PFSK-1 (cell line): Measurements from ENCODE around the gene MBNL2.

Experiments
- FOXP2 ChIP-seq: optimal IDR thresholded peaks from 2 replicates; pipeline ENCODE3; 2011; ENCODE audit warnings: borderline replicate concordance, control low read depth, inconsistent platforms; ENCODE audit not compliant: insufficient read depth; ENCODE audit errors: extremely low read length, extremely low read depth
- POLR2AphosphoS5 ChIP-seq: IDR thresholded peaks from 2 replicates; pipeline ENCODE4 v1.6.1; 2012; ENCODE audit warnings: low read depth, mild to moderate bottlenecking, control low read depth, low read length, moderate library complexity
- SIN3A ChIP-seq: IDR thresholded peaks from 2 replicates; pipeline ENCODE4 v1.6.1; 2012; ENCODE audit warnings: mild to moderate bottlenecking, low read length, moderate library complexity, borderline replicate concordance; ENCODE audit not compliant: insufficient read depth
- TAF1 ChIP-seq: IDR thresholded peaks from 2 replicates; pipeline ENCODE4 v1.6.1; 2012; ENCODE audit warnings: low read length, control low read depth, borderline replicate concordance; ENCODE audit not compliant: insufficient read depth
- TF ChIP-seq, protein P1 (sequence below), 2 experiments: IDR thresholded peaks; 2 replicates each; pipeline versions ENCODE4 v1.6.1 to v1.8.0; 2011 to 2012; ENCODE audit warnings: low read depth in 2 of 2, low read length in 2 of 2, control low read depth in 1 of 2, inconsistent platforms in 1 of 2, mild to moderate bottlenecking in 1 of 2, moderate library complexity in 1 of 2; ENCODE audit not compliant: insufficient read depth in 1 of 2

- no peak for TF ChIP-seq SIN3A
- TF ChIP-seq, protein P1, sequence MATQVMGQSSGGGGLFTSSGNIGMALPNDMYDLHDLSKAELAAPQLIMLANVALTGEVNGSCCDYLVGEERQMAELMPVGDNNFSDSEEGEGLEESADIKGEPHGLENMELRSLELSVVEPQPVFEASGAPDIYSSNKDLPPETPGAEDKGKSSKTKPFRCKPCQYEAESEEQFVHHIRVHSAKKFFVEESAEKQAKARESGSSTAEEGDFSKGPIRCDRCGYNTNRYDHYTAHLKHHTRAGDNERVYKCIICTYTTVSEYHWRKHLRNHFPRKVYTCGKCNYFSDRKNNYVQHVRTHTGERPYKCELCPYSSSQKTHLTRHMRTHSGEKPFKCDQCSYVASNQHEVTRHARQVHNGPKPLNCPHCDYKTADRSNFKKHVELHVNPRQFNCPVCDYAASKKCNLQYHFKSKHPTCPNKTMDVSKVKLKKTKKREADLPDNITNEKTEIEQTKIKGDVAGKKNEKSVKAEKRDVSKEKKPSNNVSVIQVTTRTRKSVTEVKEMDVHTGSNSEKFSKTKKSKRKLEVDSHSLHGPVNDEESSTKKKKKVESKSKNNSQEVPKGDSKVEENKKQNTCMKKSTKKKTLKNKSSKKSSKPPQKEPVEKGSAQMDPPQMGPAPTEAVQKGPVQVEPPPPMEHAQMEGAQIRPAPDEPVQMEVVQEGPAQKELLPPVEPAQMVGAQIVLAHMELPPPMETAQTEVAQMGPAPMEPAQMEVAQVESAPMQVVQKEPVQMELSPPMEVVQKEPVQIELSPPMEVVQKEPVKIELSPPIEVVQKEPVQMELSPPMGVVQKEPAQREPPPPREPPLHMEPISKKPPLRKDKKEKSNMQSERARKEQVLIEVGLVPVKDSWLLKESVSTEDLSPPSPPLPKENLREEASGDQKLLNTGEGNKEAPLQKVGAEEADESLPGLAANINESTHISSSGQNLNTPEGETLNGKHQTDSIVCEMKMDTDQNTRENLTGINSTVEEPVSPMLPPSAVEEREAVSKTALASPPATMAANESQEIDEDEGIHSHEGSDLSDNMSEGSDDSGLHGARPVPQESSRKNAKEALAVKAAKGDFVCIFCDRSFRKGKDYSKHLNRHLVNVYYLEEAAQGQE (IDR thresholded peaks at IDR 0.05; ENCODE audit: insufficient read depth in 1 of 2, low read depth in 2 of 2, low read length in 2 of 2), result no peak
- TF ChIP-seq POLR2AphosphoS5, result no peak
- TF ChIP-seq TAF1, result no peak
- TF ChIP-seq FOXP2, result no peak
These were observed 213.2 kb downstream of the MBNL2 start for GRCh38 chr13:97435323-97435722.
